Activated B cell treated with CpG ODN at 0.5 μM for 24 hours (primary cell): ENCODE measurements around the gene F11R. TPM values are rescaled to one million over a fixed set of nuclear protein-coding genes. Genes with fewer than 3 reads are reported as not detected.
"Not testable (repeated sequence)": the region's sequence is repeated elsewhere in the genome, so short reads cannot be mapped to it uniquely, and the experiment has no call there.

Source experiments
- ATAC-seq: fragments of 200-7000 bp; cut with Tn5 transposase; one replicate; pipeline ENCODE4 v1.10.0; 2021; ENCODE audit warnings: low read depth, mild to moderate bottlenecking, moderate library complexity
- CTCF ChIA-PET: fragments of 350-600 bp; sonication (Branson Sonifier 250); formaldehyde crosslinking; loops from one replicate; lab custom pipeline; 2021; ENCODE audit warnings: antibody characterized with exemption; lab: Charles Lee
- POLR2A ChIA-PET: fragments of 350-600 bp; sonication (Branson Sonifier 250); formaldehyde crosslinking; loops from one replicate; lab custom pipeline; 2021; ENCODE audit warnings: antibody characterized with exemption; lab: Charles Lee
- DNase-seq: peaks from one replicate; pipeline ENCODE4 v3.0.0; 2022
- H3K27ac Mint-ChIP-seq: one replicate; pipeline ENCODE4 v1.8.0; 2020; ENCODE audit warnings: mixed read lengths
- H3K27me3 Mint-ChIP-seq: one replicate; pipeline ENCODE4 v1.8.0; 2021; ENCODE audit warnings: mixed read lengths
- H3K36me3 Mint-ChIP-seq: one replicate; pipeline ENCODE4 v1.8.0; 2021; ENCODE audit warnings: low read depth, mixed read lengths
- H3K4me1 Mint-ChIP-seq: one replicate; pipeline ENCODE4 v1.8.0; 2021; ENCODE audit warnings: mixed read lengths
- H3K4me3 Mint-ChIP-seq: one replicate; pipeline ENCODE4 v1.8.0; 2020; ENCODE audit warnings: mild to moderate bottlenecking, mixed read lengths
- H3K9me3 Mint-ChIP-seq: one replicate; pipeline ENCODE4 v1.8.0; 2020; ENCODE audit warnings: mixed read lengths
- CTCF ChIP-seq: fragments of 200-600 bp; IDR thresholded peaks from one replicate; pipeline ENCODE4 v1.8.0; 2022; ENCODE audit warnings: antibody characterized with exemption, mild to moderate bottlenecking
- intact Hi-C: fragments of 100-400 bp; cut with micrococcal nuclease; formaldehyde crosslinking; loops from one replicate; pipeline ENCODE4 v1.15.1; 2024
- total RNA-seq: library from RNA; stranded (reverse); gene quantifications from 2 replicates; pipeline ENCODE4 v1.2.3, GENCODE V29; 2022

The F11R gene
- total RNA-seq, 1 donor from 2014 or later: 11.1 TPM

GRCh38 chr1:161019751-161020495, 1.0 kb downstream of the F11R start:
- Mint-ChIP-seq H3K27me3 (no peaks in the 10 kb centered on the region), H3K9me3 (no peaks in the 10 kb centered on the region), H3K4me1 (peaks cover 27% of the 10 kb centered on the region), H3K36me3 (no peaks in the 10 kb centered on the region), H3K4me3 (peak overlapping the region; percentile 95), H3K27ac (peak overlapping the region; percentile 91)
- intact Hi-C loops: loop anchor here (2.0 kb wide), 2 partner anchors 29 to 49 kb away; partner anchors contain the start of gene ARHGAP30
- no peak for DNase-seq
- ATAC-seq: no peak
- TF ChIP-seq CTCF: no peak
- CTCF ChIA-PET: interaction anchor here (1.7 to 2.9 kb wide), 3 partner anchors 20 to 78 kb away, joined by 9 to 17 read pairs (median 10); partner anchors contain the start of genes KLHDC9 and TSTD1
- POLR2A ChIA-PET: interaction anchor here (0.6 to 2.7 kb wide), 13 partner anchors 11 to 746 kb away, joined by 3 to 63 read pairs (median 7); partner anchors contain the start of genes ARHGAP30, NIT1, PFDN2 and TSTD1

- Mint-ChIP-seq H3K4me1 (peaks cover 30% of the 10 kb centered on the region), H3K4me3 (peak overlapping the region; percentile 95)
- intact Hi-C loops, DNase-seq, H3K27me3 Mint-ChIP-seq, H3K27ac Mint-ChIP-seq, ATAC-seq, H3K36me3 Mint-ChIP-seq, H3K9me3 Mint-ChIP-seq: not testable (repeated sequence)
- ChIA-PET CTCF (interaction anchor here (1.0 kb wide), 1 partner anchor 22 kb away, joined by 7 read pairs; no protein-coding TSS in a partner anchor), POLR2A (interaction anchor here (0.6 to 1.7 kb wide), 4 partner anchors 26 to 745 kb away, joined by 3 to 11 read pairs (median 4); partner anchors contain the start of genes ARHGAP30 and USF1)
Measured at GRCh38 chr1:161019111-161019660, 1.8 kb downstream of the F11R start.

GRCh38 chr1:161018631-161018930, 2.4 kb downstream of the F11R start:
- H3K27ac Mint-ChIP-seq: no peak overlapping the region
- DNase-seq (no peak), ATAC-seq (no peak)
- H3K27me3 Mint-ChIP-seq: no peaks in the 10 kb centered on the region
- POLR2A ChIA-PET: interaction anchor here (1.2 to 1.7 kb wide), 2 partner anchors 26 to 51 kb away, joined by 6 to 11 read pairs; partner anchors contain the start of genes ARHGAP30 and USF1
- no peaks in the 10 kb centered on the region for H3K9me3 Mint-ChIP-seq
- H3K36me3 Mint-ChIP-seq: no peaks in the 10 kb centered on the region
- intact Hi-C loops: no loop called here
- no peak overlapping the region for H3K4me3 Mint-ChIP-seq
- no peak for TF ChIP-seq CTCF
- CTCF ChIA-PET: interaction anchor here (1.0 kb wide), 1 partner anchor 21 kb away, joined by 7 read pairs; no protein-coding TSS in a partner anchor
- H3K4me1 Mint-ChIP-seq: peaks cover 36% of the 10 kb centered on the region

DNA sequence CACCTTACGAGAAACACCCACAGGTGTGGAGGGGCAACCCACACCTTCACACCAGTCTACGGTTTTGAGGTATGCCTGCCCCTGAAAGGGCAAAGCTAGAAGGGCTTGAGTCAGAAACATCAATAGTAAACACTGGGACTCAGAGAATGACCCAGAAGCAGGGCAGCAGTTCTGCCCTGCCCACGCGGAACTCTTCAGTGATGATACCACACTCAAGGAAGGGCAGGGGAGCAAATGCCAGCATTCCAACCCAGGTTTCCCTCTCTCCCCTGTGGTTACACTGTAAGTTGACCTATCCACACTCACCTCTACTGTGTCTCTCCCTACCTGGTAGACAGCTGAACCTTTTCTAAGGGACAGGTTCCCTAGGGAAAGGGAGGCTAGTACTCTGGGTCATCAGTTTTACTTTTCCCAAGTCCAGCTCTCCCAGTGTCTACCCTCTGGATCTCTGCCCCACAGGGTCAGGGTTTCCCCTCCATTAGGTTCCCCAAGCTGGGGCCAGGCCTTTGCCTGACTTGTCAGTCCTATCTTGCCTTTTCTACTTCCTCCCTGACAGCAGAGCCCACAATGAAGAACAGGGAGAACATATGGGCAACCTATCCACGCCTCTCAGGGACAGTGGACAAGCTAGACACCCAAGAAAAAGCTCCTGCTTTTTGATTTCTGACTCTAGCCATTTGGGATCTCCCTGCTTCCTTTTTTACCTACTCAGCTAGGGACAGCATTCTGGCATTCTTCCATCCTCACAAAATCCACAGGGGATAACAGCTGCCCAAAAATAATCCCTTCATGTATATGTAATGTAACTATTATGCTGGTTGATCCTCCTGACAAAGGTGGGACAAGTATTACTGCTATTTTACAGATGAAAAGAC, 3.0 kb downstream of the F11R start:
- TF ChIP-seq CTCF: no peak
- ChIA-PET CTCF (interaction anchor here (1.0 kb wide), 1 partner anchor 21 kb away, joined by 7 read pairs; no protein-coding TSS in a partner anchor), POLR2A (interaction anchor here (0.6 to 1.7 kb wide), 3 partner anchors 8 to 52 kb away, joined by 6 to 11 read pairs (median 6); partner anchors contain the start of genes ARHGAP30 and USF1)
- intact Hi-C loops: no loop called here
- Mint-ChIP-seq H3K9me3 (no peaks in the 10 kb centered on the region), H3K36me3 (no peaks in the 10 kb centered on the region), H3K4me1 (peaks cover 42% of the 10 kb centered on the region), H3K27ac (no peak overlapping the region), H3K4me3 (no peak overlapping the region), H3K27me3 (no peaks in the 10 kb centered on the region)
- no peak for ATAC-seq
- no peak for DNase-seq

- H3K27me3 Mint-ChIP-seq, H3K27ac Mint-ChIP-seq, H3K4me3 Mint-ChIP-seq, CTCF ChIA-PET, intact Hi-C loops, ATAC-seq, DNase-seq, POLR2A ChIA-PET, H3K36me3 Mint-ChIP-seq, H3K9me3 Mint-ChIP-seq: not testable (repeated sequence)
- peaks cover 45% of the 10 kb centered on the region for H3K4me1 Mint-ChIP-seq
Measured at GRCh38 chr1:161017181-161017580, 3.8 kb downstream of the F11R start.

DNA sequence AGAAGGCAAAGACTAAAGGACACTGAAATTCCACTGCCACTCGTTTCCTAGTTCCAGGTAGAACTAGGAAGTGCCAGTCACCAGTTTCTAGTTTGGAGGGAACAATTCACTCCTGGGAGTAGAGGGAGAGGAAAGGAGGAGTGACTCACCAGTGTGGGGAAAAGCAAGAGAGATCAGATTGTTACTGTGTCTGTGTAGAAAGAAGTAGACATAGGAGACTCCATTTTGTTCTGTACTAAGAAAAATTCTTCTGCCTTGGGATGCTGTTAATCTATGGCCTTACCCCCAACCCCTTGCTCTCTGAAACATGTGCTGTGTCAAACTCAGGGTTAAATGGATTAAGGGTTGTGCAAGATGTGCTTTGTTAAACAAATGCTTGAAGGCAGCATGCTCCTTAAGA, 4.3 kb downstream of the F11R start:
- H3K9me3 Mint-ChIP-seq, H3K27me3 Mint-ChIP-seq, H3K4me3 Mint-ChIP-seq, CTCF ChIA-PET, H3K36me3 Mint-ChIP-seq, ATAC-seq, DNase-seq, intact Hi-C loops: not testable (repeated sequence)
- POLR2A ChIA-PET: interaction anchor here (1.6 kb wide), 1 partner anchor 29 kb away, joined by 4 read pairs; the partner anchor contains the start of gene USF1
- Mint-ChIP-seq H3K27ac (peak overlapping the region; percentile 66), H3K4me1 (peaks cover 44% of the 10 kb centered on the region)
